HG03139 (cell line): ENCODE data around the gene CLIP2.
"Not testable (repeated sequence)": the region's sequence is repeated elsewhere in the genome, so short reads cannot be mapped to it uniquely, and the experiment has no call there.

Experiments
- ATAC-seq: cut with Tn5 transposase; IDR thresholded peaks from one replicate; pipeline ENCODE4 v1.9.1; 2021; ENCODE audit not compliant: unreplicated experiment

The CLIP2 gene

DNA sequence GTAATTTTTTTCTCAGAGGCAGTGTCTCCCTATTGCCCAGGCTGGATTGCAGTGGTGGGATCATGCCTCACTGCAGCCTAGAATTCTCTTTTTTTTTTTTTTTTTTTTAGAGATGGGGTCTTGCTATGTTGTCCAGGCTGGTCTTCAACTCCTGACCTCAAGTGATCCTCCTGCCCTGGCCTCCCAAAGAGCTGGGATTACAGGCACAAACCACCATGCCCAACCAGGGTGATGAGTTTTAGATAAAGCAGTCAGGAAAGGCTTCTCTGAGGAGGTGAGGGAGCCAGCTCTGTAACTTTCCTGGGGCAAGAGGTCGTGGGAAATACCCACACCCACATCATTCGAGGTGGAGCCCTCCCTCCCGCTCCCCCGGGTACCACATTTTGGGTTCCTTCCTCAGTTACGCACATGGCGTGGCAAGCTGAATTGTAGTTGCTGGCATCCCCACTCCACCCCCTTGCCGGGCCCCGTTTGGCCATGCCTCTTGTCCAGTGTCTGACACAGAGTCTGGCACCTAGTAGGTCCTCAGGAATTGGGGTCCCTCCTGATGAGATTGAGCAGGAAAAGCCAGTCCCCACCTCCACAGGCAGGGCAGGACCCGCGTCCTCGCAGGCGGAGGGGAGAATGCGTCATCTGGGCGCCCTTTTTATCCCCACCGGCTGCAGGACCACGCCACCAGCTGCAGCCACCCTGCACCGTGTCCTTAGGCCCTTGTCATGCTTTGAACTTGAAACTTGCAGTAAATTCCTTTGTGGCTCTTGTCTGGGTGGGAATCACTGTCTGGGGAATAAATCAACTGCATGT lies 43.4 kb downstream of the CLIP2 start:
- no peak for ATAC-seq

- ATAC-seq, result no peak
Measured at GRCh38 chr7:74334030-74334429, 44.8 kb downstream of the CLIP2 start.

DNA sequence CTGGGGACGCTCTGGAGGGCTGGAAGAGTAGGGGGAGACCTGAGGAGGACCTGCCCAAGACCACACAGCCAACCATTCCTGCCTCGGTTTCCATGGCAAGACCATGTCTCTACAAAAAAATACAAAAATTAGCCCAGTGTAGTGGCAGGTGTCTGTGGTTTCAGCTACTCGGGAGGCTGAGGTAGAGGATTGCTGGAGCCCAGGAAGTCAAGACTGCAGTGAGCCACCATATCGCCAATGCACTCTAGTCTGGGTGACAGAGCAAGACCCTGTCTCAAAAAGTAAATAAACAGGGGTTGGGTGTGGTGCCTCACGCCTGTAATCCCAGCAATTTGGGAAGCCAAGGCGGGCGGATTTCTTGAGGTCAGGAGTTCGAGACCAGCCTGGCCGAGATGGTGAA lies 48.7 kb downstream of the CLIP2 start:
- ATAC-seq, result no peak

DNA sequence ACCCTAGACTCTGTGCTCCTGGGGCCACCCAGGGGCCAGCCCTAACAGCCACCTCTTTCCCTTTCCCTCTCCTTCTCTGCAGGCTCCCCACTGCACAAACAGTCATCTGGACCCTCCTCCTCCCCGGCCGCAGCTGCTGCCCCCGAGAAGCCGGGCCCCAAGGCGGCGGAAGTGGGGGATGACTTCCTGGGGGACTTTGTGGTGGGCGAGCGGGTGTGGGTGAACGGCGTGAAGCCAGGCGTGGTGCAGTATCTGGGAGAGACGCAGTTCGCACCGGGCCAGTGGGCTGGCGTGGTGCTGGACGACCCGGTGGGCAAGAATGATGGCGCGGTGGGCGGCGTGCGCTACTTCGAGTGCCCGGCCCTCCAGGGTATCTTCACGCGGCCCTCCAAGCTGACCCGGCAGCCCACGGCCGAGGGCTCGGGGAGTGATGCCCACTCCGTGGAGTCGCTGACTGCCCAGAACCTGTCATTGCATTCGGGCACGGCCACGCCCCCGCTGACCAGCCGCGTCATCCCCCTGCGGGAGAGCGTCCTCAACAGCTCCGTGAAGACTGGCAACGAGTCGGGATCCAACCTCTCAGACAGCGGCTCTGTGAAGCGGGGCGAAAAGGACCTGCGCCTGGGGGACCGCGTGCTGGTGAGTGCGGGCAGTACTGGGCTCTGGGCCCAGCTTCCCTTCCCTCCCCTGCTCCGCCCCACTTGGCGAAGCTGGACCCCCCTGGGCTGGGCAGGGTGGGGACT lies 49.3 kb downstream of the CLIP2 start:
- ATAC-seq, result no peak

GRCh38 chr7:74339648-74340047 lies 50.4 kb downstream of the CLIP2 start:
- not testable (repeated sequence) for ATAC-seq

- ATAC-seq, result no peak
Measured at GRCh38 chr7:74343281-74344131, 54.3 kb downstream of the CLIP2 start.

GRCh38 chr7:74344132-74344496 lies 54.9 kb downstream of the CLIP2 start:
- no peak for ATAC-seq

DNA sequence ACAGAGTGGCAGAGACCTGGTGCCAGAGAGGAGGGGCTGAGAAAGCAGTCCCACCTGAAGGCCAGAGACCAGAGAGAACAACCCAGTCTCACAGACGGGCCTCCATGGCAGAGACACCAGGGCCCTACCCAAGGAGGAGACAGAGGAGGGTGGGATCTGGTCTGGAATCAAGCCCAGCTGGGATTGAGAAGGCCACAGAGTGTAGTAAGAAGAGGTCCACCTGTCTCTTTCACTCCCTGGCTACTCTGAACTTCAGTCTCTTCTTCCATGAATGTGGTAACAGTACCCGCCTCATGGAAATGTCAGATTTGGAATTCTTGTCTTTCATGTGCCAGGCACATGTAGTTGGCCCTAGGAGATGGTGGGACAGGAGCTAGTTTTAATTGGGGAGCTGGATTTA lies 55.6 kb downstream of the CLIP2 start:
- ATAC-seq, result no peak

- ATAC-seq, result no peak
Measured at GRCh38 chr7:74345970-74346369, 56.8 kb downstream of the CLIP2 start.

GRCh38 chr7:74349621-74350020 lies 60.4 kb downstream of the CLIP2 start:
- no peak for ATAC-seq

DNA sequence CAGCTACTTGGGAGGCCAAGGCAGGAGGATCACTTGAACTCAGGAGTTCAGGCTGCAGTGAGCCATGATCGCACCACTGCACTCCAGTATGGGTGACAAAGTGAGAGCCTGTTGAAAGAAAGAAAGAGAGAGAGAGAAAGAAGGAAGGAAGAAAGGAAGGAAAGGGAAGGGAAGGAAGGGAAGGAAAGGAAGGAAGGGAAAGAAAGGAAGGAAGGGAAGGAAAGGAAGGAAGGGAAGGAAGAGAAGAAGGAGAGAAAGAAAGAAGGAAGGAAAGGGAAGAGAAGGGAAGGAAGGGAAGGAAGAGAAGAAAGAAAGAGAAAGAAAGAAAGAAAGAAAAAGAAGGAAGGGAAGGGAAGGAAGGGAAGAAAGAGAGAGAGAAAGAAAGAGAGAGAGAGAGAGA lies 61.5 kb downstream of the CLIP2 start:
- no peak for ATAC-seq

DNA sequence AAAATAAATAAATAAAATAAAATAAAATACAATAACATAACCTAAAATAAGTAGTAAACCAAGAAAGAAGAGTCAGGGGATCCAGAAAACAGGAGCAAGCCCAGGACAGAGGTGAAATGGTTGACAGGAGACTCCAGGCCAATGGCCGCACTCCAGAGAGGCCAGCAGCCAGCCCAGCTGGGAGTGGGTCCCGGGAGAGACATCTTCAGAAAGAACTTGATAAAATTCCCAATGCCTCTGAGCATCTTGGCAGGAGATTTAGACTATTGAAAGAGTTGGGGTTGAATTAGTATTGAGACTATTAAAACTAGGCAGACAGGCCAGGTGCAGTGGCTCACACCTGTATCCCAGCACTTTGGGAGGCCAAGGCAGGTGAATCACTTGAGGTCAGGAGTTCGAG lies 62.6 kb downstream of the CLIP2 start:
- no peak for ATAC-seq

GRCh38 chr7:74352551-74353138 lies 63.4 kb downstream of the CLIP2 start:
- not testable (repeated sequence) for ATAC-seq

DNA sequence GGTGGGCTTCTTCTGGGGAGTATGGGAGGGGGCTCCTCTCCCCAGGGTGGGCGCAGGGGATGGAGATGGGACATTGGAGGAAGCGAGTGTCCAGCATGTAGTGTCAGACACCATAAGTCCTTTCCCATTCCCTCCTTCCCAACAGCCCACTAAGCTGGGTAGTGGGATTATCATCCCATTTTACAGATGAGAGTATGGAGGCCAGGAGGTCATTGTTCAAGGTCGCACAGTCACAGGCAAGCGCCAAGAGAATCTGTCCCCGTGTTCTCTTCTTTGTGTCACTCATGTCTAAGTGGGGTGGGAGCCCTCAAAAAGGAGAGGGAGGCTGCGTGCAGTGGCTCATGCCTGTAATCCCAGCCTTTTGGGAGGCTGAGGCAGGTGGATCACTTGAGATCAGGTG lies 64.8 kb downstream of the CLIP2 start:
- no peak for ATAC-seq

DNA sequence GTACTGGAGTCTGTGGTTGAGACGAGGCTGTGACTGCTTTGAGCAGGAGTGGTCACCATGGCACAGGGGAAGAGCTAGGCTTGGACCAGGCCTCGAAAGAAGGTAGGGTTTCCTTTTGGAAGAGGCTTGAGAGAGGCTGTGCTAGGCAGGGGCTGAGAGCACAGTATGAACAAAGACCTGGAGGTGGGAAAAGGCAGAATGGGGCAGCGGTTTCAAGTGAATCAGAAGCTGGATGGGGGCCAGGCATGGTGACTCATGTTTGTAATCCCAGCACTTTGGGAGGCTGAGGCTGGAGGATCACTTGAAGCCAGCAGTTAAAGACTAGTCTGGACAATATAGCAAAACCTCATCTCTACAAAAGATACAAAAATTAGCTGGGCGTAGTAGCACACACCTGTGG lies 65.9 kb downstream of the CLIP2 start:
- ATAC-seq, result no peak

- no peak for ATAC-seq
Measured at GRCh38 chr7:74356589-74357315, 67.5 kb downstream of the CLIP2 start.

GRCh38 chr7:74360008-74360407 lies 70.8 kb downstream of the CLIP2 start:
- no peak for ATAC-seq

DNA sequence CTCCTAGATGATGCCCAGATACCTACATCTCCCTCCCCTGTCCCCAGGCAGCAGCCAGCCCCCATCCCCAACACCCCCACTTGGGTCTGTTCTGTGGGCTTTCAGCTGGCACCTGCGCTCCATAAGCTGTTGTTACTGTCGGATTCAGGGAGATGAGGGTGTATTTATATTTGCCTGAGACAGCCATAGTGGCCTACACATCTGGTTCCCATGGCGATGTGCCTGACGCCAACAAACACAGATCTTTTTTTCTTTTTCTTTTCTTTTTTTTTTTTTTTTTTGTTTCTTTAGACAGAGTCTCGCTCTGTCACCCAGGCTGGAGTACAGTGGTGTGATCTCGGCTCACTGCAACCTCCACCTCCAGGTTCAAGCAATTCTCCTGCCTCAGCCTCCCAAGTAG lies 73.1 kb downstream of the CLIP2 start:
- ATAC-seq, result no peak

GRCh38 chr7:74364061-74364460 lies 74.9 kb downstream of the CLIP2 start:
- ATAC-seq, result no peak

DNA sequence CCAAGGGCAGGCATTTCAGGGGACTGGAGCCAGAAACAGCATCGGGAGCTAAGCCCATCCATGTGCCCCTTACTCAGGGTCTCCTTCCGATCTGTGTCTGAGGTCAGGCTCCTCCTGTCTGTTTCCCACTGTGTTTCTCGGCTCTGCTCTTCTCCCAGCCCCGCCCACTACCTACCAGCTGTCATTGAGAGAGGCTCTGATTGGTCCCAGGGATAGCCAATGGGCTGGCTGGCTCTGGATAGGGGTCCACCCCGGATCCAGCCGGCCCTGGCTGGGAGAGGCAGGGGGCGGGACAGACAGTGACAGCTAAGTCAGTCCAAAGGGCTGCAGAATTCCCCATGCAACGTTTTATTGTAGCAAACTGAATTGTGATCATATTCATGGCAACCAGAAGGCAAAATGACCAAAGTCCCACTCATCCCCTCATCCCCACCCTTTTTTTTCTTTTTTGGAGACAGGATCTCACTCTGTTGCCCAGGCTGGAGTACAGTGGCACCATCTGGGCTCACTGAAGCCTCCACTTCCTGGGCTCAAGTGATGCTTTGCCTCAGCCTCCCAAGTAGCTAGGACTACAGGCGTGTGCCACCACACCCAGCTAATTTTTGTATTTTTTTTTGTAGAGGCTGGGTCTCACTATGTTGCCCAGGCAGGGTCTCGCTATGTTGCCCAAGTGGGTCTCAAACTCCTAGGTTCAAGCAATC lies 76.3 kb downstream of the CLIP2 start:
- no peak for ATAC-seq
